ENCODE measurements around the gene EGLN3.

DNA sequence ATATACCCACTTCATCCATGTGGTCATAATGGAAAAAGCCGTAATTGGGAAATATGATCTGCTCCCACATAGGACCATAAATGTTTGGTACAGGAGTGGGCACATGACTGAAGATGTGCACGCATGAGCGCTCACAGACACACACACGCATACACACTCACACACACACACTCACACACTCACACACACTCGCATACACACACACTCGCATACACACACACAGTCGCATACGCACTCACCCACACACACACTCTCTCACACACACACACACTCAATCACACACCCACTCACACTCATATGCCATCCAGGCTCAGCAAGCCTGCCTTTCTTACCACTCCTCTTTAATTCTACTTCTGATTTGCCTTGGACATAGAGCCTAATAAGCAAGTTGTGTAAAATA, 45.6 kb upstream of the EGLN3 start:
- TF ChIP-seq, protein P1, sequence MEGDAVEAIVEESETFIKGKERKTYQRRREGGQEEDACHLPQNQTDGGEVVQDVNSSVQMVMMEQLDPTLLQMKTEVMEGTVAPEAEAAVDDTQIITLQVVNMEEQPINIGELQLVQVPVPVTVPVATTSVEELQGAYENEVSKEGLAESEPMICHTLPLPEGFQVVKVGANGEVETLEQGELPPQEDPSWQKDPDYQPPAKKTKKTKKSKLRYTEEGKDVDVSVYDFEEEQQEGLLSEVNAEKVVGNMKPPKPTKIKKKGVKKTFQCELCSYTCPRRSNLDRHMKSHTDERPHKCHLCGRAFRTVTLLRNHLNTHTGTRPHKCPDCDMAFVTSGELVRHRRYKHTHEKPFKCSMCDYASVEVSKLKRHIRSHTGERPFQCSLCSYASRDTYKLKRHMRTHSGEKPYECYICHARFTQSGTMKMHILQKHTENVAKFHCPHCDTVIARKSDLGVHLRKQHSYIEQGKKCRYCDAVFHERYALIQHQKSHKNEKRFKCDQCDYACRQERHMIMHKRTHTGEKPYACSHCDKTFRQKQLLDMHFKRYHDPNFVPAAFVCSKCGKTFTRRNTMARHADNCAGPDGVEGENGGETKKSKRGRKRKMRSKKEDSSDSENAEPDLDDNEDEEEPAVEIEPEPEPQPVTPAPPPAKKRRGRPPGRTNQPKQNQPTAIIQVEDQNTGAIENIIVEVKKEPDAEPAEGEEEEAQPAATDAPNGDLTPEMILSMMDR (IDR thresholded peaks at IDR 0.05), result no peak
- TF ChIP-seq POLR2A (IDR thresholded peaks at IDR 0.05), result no peak
